Panc1 (cell line): ENCODE data around the gene ZNF444. TPM values are rescaled to one million over a fixed set of nuclear protein-coding genes. Genes with fewer than 3 reads are reported as not detected.

Experiments used
- ATAC-seq: fragments of 200-7000 bp; cut with Tn5 transposase; 2 replicates; pipeline ENCODE4 v1.9.1; 2020; ENCODE audit warnings: mild to moderate bottlenecking, moderate library complexity
- BruUV-seq: library from RNA; stranded (reverse); fragments of 400-500 nt; replicated peaks from 2 replicates; lab custom pipeline; 2021; lab: Mats Ljungman, UMichigan
- CTCF ChIA-PET: fragments of 300-600 bp; sonication (Branson Sonifier 250); formaldehyde crosslinking; loops from one replicate; lab custom pipeline; 2022; ENCODE audit warnings: antibody characterized with exemption; lab: Charles Lee
- POLR2A ChIA-PET: fragments of 300-600 bp; sonication (Branson Sonifier 250); formaldehyde crosslinking; loops from one replicate; lab custom pipeline; 2022; ENCODE audit warnings: antibody characterized with exemption; lab: Charles Lee
- DNase-seq: peaks from one replicate; pipeline ENCODE4 v3.0.0-alpha.2; 2010; ENCODE audit warnings: low read depth, low spot score
- H3K27ac ChIP-seq: 2 replicates; pipeline ENCODE4 v1.5.1; 2011; ENCODE audit warnings: mild to moderate bottlenecking, low read length, inconsistent platforms
- H3K27me3 ChIP-seq: fragments of 200-500 bp; sonication (Bioruptor generic); 2 replicates; pipeline ENCODE4 v1.6.0; 2014; ENCODE audit warnings: low read length, inconsistent platforms; ENCODE audit not compliant: control insufficient read depth, insufficient read depth
- H3K36me3 ChIP-seq: fragments of 200-500 bp; sonication (Bioruptor generic); 2 replicates; pipeline ENCODE4 v1.5.1; 2014; ENCODE audit warnings: inconsistent platforms, mild to moderate bottlenecking, low read length, moderate library complexity; ENCODE audit not compliant: control insufficient read depth, insufficient read depth
- H3K4me1 ChIP-seq: 2 replicates; pipeline ENCODE4 v1.5.1; 2011; ENCODE audit warnings: inconsistent platforms, mild to moderate bottlenecking, low read length, moderate library complexity; ENCODE audit not compliant: control insufficient read depth, insufficient read depth
- H3K4me3 ChIP-seq, 2 experiments: 2 replicates each; pipeline ENCODE4 v1.5.1; 2011 to 2012; ENCODE audit warnings: low read depth in 2 of 2, low read length in 2 of 2, mild to moderate bottlenecking in 2 of 2, inconsistent platforms in 1 of 2, moderate library complexity in 1 of 2
- H3K9me3 ChIP-seq: fragments of 200-500 bp; sonication (Bioruptor generic); 2 replicates; pipeline ENCODE4 v1.5.1; 2014; ENCODE audit warnings: low read depth, mild to moderate bottlenecking, inconsistent platforms, low read length, moderate library complexity; ENCODE audit not compliant: control insufficient read depth, insufficient read depth
- POLR2AphosphoS5 ChIP-seq: IDR thresholded peaks from 2 replicates; pipeline ENCODE4 v1.6.1; 2012; ENCODE audit warnings: mild to moderate bottlenecking, low read depth, low read length, moderate library complexity
- SIN3A ChIP-seq: IDR thresholded peaks from 2 replicates; pipeline ENCODE4 v1.6.1; 2012; ENCODE audit warnings: low read depth, mild to moderate bottlenecking, low read length, moderate library complexity, borderline replicate concordance; ENCODE audit not compliant: insufficient read depth
- TCF7L2 ChIP-seq: IDR thresholded peaks from 2 replicates; pipeline ENCODE4 v1.6.1; 2011; ENCODE audit warnings: mild to moderate bottlenecking, low read depth, low read length, inconsistent platforms
- in situ Hi-C: cut with HindIII; loops from 2 replicates; pipeline ENCODE4 v1.10.0; 2016; ENCODE audit warnings: low sequenced_read_pairs, low pct_unique_long_range_greater_than_20kb
- intact Hi-C: fragments of 100-400 bp; cut with micrococcal nuclease; formaldehyde crosslinking; loops from one replicate; pipeline ENCODE4 v1.10.0; 2022; ENCODE audit not compliant: unreplicated experiment
- total RNA-seq: library from RNA; stranded (reverse); gene quantifications from one replicate; pipeline ENCODE4 v1.2.1, GENCODE V29; 2021; ENCODE audit not compliant: unreplicated experiment
- TF ChIP-seq, protein P1 (sequence below): fragments of 450-650 bp; IDR thresholded peaks from 2 replicates; pipeline ENCODE4 v1.5.1; 2017; ENCODE audit warnings: mild to moderate bottlenecking
- TF ChIP-seq, protein P2 (sequence below), 2 experiments: IDR thresholded peaks; 2 replicates each; pipeline ENCODE4 v1.6.1; 2011 to 2012; ENCODE audit warnings: low read depth in 2 of 2, control low read depth in 1 of 2, low read length in 1 of 2, mild to moderate bottlenecking in 1 of 2, moderate library complexity in 1 of 2; ENCODE audit not compliant: insufficient read depth in 1 of 2

Gene ZNF444
- total RNA-seq, 1 experiment from 2014 or later: 81.5 TPM

DNA sequence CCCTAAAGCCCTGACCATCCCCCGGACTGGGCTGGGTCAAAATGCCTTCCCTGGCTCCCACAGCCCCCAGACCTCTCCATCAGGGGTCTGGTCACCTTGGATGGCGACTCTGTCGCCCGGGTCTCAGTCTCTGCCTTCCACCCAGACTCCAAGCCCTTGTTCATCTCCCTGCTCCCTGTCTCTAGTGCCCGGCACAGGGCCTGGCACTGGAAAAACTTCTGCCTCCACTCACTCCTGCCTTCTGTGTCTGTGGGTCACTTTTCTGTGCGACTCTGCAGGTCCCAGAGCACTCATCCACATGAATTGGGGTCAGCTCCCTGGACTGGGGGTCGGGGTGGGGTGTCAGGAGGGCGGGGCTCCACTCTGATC lies 21.1 kb upstream of the ZNF444 start:
- H3K4me1 ChIP-seq: peaks cover 48% of the 10 kb centered on the region
- TF ChIP-seq, protein P1, sequence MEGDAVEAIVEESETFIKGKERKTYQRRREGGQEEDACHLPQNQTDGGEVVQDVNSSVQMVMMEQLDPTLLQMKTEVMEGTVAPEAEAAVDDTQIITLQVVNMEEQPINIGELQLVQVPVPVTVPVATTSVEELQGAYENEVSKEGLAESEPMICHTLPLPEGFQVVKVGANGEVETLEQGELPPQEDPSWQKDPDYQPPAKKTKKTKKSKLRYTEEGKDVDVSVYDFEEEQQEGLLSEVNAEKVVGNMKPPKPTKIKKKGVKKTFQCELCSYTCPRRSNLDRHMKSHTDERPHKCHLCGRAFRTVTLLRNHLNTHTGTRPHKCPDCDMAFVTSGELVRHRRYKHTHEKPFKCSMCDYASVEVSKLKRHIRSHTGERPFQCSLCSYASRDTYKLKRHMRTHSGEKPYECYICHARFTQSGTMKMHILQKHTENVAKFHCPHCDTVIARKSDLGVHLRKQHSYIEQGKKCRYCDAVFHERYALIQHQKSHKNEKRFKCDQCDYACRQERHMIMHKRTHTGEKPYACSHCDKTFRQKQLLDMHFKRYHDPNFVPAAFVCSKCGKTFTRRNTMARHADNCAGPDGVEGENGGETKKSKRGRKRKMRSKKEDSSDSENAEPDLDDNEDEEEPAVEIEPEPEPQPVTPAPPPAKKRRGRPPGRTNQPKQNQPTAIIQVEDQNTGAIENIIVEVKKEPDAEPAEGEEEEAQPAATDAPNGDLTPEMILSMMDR: no peak
- TF ChIP-seq POLR2AphosphoS5: no peak
- TF ChIP-seq TCF7L2: no peak
- TF ChIP-seq SIN3A: no peak; the same call in 1 of the 2 replicates
- peak overlapping the region; percentile 88 for H3K27ac ChIP-seq
- no peaks in the 10 kb centered on the region for H3K9me3 ChIP-seq
- ChIA-PET CTCF (no interaction called here), POLR2A (interaction anchor here (0.6 kb wide), 2 partner anchors 12 to 20 kb away, joined by 6 to 7 read pairs; no protein-coding TSS in a partner anchor)
- intact Hi-C loops: no loop called here
- in situ Hi-C loops: no loop called here
- H3K4me3 ChIP-seq: peak overlapping the region; percentile 75 to 91
- no peaks in the 10 kb centered on the region for H3K27me3 ChIP-seq
- BruUV-seq: no TSS peak
- ATAC-seq (peak; percentile 0), DNase-seq (no peak)
- no peaks in the 10 kb centered on the region for H3K36me3 ChIP-seq

DNA sequence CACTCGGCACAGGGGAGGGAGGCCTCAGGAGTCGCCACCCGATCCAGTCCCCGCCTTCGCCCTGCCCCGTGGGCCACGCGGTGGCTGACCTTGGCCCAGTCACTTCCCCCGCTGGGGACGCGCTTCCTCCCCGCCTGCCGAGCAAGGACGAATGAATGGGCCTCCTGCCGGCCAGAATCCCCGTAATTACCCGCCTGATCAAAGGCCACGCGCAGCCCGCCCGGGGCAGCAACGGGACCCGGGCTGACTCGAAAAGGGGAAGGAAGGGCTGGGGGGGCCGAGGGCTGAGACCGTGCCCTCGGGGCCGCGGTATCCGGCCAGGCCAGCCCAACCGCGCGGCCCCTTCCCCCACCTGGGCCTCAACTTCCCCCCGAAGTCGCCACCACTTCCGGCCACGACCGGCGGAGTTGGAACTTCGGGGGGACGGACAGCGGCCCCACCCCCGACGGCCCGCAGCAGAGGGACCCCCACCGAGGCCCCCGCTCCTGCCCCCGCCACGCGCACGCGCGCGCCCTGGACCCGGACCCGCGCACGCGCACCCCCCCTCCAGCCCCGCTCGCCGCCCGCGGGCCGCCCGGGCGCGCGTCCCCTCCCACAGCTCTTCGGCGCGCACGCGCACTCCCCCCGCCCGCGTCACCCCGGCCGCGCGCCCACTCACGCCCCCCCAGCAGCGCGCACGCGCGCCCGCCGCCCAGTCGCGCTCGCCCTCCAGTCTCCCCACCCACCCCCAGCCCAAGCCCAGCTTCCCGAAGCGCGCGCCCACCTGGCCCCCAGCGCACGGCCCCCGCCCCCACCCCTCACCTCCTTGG lies 20.5 kb upstream of the ZNF444 start:
- no peak for DNase-seq
- in situ Hi-C loops (no loop called here), intact Hi-C loops (no loop called here)
- H3K4me3 ChIP-seq: peak overlapping the region; percentile 75 to 91
- H3K36me3 ChIP-seq: no peaks in the 10 kb centered on the region
- BruUV-seq: no TSS peak
- H3K4me1 ChIP-seq: peaks cover 43% of the 10 kb centered on the region
- ChIA-PET CTCF (interaction anchor here (1.0 to 1.1 kb wide), 2 partner anchors 31 to 132 kb away, joined by 4 to 10 read pairs; no protein-coding TSS in a partner anchor), POLR2A (interaction anchor here (0.6 to 0.8 kb wide), 3 partner anchors 8 to 19 kb away, joined by 3 to 7 read pairs (median 6); no protein-coding TSS in a partner anchor)
- ATAC-seq: peak; percentile 79
- no peaks in the 10 kb centered on the region for H3K27me3 ChIP-seq
- peak overlapping the region; percentile 88 for H3K27ac ChIP-seq
- peak; percentile 93 for TF ChIP-seq TCF7L2
- TF ChIP-seq, protein P2, sequence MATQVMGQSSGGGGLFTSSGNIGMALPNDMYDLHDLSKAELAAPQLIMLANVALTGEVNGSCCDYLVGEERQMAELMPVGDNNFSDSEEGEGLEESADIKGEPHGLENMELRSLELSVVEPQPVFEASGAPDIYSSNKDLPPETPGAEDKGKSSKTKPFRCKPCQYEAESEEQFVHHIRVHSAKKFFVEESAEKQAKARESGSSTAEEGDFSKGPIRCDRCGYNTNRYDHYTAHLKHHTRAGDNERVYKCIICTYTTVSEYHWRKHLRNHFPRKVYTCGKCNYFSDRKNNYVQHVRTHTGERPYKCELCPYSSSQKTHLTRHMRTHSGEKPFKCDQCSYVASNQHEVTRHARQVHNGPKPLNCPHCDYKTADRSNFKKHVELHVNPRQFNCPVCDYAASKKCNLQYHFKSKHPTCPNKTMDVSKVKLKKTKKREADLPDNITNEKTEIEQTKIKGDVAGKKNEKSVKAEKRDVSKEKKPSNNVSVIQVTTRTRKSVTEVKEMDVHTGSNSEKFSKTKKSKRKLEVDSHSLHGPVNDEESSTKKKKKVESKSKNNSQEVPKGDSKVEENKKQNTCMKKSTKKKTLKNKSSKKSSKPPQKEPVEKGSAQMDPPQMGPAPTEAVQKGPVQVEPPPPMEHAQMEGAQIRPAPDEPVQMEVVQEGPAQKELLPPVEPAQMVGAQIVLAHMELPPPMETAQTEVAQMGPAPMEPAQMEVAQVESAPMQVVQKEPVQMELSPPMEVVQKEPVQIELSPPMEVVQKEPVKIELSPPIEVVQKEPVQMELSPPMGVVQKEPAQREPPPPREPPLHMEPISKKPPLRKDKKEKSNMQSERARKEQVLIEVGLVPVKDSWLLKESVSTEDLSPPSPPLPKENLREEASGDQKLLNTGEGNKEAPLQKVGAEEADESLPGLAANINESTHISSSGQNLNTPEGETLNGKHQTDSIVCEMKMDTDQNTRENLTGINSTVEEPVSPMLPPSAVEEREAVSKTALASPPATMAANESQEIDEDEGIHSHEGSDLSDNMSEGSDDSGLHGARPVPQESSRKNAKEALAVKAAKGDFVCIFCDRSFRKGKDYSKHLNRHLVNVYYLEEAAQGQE (IDR thresholded peaks at IDR 0.05; ENCODE audit: insufficient read depth in 1 of 2, low read depth in 2 of 2, low read length in 1 of 2): 0 out of 4 replicates have a peak, but pooled peaks of 1 of the 2 experiments have one; percentile 60
- TF ChIP-seq, protein P1: no peak
- peak; percentile 60; the same call in 1 of the 2 replicates for TF ChIP-seq SIN3A
- TF ChIP-seq POLR2AphosphoS5: peak; percentile 83
- no peaks in the 10 kb centered on the region for H3K9me3 ChIP-seq
